Measurements from ENCODE around the gene CELSR2.

Gene CELSR2

DNA sequence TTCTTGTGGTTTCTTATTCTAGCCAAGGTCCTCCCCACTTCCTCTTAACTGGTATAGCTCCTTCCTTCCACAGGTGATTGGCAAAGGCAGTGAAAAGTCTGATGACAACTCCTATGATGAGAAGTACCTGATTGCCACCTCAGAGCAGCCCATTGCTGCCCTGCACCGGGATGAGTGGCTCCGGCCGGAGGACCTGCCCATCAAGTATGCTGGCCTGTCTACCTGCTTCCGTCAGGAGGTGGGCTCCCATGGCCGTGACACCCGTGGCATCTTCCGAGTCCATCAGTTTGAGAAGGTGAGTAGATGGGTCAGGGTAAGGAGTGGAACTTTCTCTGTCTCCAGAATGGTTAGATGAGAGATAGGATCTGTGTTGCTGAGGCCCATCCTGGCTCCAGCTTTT is 14.2 kb upstream of the CELSR2 start:
- DNase-seq = no peak

DNA sequence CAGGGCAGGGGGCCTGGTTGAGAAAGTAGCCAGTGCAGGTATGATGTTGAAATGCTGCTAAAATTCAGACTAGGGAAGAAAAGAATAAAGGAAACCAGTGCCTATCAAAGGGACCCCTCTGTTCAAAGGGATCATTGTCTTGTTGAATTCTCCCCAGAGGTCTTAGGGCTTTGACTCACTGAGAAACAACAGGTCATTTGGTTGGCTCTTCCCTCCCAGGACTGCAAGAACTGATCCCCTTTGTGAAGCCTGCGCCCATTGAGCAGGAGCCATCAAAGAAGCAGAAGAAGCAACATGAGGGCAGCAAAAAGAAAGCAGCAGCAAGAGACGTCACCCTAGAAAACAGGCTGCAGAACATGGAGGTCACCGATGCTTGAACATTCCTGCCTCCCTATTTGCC is 11.8 kb upstream of the CELSR2 start:
- no peak for DNase-seq

DNA sequence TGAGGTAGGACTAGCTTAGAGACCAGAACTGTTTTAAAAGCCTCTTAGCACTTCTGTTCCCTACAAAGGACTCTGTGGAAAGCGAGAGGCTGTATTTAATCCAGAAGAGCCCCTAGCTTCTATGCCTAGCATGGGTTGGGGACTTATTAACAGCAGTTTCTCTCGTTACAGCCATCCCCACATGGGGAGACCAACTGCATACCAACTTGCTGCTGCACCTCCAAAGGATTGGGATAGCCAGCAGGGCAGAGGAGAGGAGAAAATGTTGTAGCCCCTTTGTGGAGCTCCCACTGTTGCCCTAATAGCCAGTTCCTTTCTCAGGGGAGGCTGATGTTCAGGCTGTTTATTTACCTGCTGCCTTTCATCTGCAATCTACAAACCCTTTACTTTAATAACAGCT is 11.0 kb upstream of the CELSR2 start:
- DNase-seq = no peak

DNA sequence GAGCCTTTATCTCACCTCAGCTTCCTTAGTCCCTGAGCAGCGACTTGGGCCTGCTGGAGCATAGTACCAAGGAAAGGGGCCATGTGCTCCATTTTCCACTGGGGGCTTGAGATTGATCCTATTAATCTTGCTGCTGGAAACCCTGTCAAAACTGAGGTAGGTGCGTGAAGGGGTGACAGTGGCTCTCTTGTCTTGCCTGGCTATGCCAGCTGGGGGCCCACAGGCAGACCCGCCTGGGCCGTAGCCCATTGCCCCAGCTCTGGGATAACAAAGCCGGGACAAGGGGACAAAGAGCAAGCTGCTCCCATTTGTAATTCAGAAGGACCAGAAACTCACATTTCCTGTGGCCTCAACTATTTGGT is 10.3 kb upstream of the CELSR2 start:
- no peak for DNase-seq

DNA sequence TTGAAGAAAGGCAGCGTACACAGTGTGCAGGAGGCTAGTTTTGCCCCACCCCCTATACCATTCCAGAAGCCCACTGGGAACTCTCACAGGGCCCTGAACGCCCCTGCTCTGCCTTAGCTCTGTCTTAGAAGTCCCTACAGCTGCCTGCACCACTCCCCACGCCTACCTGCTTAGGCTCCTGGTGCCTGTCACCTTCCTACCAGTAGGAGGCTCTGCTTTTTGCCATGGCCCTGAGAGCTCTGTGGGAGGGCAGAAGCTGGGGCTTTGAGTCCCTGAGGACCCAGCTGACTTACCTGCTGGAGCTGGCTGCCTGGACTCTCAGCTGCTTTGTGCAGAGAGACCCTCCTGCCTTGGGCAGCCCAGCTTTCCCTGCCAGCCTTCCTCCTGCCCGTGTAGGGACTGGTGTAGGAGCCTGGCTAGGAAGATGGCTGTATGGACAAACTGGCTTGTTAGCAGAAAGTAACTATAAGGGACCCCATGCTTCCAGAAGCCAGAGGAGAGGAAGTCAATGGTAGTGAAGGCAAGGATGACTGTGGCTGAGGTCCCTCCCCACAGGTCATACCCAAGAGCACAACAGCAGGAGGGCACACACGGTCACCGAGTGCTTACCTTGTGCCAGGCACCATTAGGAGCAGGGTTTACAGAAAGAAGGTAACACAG is 9.8 kb upstream of the CELSR2 start:
- no peak for DNase-seq

DNA sequence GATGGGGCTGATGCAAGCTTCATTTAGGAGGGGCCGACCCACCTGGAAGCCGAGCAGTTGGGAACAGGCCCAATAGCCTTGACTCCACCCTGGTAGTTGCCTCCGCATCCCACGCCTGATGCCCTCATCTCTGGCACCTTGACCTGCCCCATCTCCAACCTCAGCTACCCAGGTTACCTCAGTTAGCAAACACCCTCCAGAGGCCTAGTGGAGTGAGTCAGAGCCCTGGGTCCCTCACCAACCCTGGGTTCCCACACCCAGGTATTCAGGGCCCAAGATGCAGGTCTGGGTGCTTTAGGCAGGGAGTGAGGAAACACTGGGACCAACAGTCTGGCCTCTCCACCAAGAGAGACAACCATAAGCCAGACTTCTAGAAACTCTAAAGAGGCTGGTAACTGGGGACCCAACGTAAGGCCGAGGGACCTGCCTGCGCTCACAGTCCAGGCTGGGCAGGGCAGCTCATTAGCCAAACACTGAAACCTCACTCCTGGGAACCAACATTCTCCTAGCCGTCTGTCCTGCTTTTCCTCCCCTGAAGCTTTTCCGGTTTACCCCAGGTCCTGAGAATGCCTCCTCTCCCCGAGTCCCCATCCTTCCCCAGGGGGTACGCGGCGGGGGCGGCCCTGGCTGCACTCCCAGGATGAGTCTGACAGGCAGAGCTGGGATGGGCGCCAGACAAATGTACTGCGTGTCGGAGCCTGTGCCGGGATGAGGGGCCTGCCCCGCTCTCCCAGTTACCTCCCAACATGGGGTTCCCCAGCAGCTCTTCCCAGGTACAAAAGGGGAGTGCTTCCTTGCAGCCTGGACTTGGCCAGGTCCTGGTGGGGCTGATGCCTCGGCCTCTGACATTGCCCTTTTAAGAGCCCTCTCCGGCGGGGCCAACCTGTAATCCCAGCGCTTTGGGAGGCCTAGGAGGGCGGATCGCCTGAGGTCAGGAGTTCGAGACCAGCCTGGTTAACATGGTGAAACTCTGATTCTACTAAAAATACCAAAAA is 8.9 kb upstream of the CELSR2 start:
- no peak for DNase-seq

DNA sequence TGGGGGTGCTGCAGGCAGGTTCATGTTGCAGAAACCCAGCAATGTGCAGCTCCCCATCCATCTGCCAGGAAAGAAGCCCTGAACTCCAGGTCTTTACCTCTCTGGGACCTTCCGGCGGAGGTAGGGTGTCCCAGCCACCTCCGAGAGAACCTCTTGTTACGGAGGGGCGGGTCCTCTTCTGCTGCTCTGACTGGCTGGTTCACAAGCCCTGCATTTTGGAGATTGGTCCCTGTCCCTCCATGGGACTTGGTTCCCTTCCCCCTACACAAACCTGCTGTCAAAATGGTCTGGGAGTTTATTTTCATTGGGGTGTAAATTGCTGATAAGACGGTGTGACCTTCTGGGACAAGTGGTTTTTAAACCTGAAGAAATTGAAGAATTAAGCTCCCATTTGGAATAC is 8.0 kb upstream of the CELSR2 start:
- DNase-seq = no peak

DNA sequence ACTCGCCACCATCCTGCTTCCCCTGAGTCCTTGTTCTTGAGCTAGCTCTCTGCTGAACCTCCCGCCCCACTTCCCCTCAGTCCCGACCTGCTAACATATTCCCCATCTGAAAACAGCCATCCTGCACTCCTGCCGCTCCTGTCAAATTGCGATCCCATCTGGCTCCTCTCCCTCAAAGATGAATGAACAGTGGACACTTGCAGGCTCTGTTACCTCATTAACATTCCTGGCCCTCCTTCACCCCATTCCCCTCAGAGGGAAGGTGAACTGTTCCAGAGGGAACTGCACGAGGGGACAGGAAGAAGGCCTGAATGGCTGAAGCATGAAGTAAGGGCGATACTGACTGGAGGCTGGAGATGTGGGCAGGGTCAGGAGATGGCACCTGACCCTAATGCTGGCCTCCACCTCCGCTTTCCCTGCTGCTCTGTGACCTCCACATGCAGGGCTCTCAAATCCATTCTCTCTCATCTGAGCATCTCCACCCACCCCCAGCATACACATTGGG is 7.4 kb upstream of the CELSR2 start:
- no peak for DNase-seq

DNA sequence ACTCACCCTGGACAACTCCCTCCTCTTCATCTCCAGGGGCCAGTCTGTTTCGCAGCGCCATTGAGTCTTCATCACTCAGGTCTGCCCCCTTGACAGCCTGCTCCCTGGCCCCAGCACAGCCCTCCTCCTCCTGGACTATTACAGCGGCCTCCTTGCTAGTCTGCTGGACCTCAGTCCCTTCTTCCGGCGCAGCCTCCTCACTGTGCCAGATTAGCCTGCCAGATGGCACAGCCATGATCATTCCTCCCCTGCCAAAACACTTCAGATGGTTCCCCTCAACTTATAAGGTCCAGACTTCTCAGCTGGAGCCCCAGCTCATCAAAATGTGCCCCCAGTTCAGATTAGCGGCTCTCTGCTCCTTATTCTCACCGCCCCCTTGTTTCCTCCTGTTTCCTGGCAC is 7.0 kb upstream of the CELSR2 start:
- DNase-seq = no peak

DNA sequence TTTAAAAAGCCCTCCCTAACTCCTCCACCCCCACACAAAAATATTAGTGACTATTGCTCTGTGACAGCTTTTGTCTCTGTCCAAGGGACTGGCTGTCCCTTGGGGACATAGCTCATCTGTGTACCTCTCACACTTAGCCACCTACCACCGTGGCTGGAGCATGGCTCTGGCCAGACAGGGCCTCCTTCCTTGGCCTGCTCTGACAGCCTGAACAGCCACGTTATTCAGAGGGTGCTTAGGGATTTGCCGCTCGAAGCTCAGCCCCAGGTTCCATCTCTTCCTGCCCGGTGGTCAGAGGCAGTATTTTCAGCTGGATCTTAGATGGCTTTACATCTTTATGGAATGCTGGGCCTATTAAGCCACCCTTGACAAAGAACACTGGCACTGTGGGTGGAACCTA is 6.1 kb upstream of the CELSR2 start:
- no peak for DNase-seq

DNA sequence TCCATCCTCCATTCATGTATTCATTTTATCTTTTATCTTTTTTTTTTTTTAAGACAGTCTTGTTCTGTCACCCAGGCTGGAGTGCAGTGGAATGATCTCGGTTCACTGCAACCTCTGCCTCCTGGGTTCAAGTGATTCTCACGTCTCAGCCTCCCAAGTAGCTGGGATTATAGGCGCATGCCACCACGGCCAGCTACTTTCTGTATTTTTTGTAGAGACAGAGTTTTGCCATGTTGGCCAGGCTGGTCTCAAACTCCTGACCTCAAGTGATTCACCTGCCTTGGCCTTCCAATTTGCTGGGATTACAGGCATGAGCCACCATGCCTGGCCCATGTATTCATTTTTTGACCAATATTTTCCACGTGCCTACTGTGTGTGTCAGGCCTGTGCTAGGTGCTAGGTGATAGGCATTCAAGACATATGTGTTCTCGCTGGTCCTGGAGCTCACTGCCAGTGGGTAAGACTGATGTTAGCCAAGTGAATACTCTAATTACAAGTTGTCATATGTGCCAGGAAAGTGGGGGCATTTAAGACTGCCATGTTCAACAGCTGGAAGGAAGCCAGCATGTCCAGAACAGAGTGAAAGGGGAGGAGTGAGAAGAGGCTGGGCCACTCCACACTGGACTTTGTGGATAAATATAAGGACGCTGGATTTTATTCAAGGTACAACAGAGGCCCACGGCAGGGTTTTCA is 5.3 kb upstream of the CELSR2 start:
- DNase-seq = no peak

DNA sequence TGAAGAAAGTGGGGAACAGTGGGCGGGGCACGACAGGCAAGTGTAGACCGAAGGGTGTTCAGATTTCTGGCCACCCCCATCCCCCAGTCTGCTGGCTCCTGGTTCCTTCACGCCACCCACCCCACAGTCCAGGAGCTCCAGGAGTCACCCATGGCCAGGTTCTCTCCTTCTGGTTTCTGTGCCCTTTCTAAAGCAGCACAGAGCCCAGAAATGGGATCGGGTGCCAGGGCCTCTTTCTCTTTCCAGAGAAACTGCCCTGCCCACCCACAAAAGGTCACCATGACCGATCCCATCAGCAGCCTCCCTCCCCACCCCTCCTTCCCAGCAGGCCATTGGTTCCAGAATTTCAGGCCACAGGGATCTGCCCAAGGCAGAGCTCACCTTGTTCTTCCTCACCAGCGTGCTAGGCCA is 3.2 kb upstream of the CELSR2 start:
- DNase-seq = no peak

DNA sequence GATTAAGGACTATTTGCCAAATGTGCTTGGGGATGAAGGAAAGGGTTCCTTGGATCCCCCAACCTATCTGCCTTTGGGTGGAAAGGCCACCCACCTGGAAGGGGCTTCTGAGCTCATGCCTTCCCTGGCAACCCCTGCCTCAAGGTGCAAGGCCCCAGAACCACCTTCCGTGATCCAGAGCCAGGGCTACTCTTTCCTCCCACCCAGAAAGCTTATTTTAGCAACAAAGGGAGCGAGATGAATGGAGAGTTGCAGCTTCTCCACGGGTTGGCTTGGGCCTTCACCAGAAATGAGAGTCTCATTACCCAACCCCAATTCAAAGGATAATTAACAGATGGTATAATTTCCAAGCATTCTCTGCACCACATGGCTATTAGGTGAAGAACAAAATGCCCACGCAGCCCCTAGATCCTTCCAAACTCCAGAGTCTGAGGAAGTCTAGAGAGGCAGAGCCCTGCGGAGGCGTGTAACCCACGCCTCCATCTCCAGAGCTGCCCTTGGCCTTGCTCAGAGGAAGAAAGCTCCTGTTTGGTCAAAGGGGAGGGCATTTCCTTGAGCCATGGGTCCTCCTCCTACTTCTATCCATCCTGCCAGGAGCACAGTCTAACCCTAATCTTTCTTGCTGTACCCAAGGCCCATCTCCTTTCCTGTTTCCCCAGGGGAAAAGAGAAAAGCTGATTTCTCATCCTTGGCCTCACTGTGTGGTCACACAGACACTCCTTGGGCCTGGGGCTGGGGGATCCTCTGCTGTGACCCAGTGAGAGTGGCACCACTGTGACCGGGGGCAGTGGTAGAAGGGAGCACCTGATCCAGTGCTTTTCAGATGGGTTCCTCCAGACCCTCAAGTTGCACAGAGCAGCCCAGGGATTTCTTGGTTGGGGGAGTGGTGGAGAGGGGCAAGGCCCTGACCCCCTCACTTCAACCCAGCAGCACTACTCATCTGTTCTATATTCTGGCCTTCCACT is 1.7 kb upstream of the CELSR2 start:
- DNase-seq = no peak

DNA sequence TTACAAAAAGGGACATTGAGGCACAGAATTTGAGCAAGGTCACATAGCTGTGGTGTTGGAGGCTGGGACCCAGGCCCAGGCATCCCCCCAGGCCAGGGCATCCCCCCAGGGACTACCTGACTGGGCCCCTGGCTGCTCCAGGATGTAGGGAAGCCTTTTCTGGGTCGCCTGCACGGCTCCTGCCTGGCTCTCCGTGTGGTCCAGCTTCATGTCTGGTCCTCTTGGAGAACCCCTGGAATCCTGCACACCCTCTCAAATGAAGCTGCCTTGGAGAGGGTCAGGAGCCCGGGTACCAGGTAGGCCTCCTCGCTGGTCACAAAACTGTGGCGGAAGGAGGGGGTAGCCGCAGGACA is 919 bp upstream of the CELSR2 start:
- DNase-seq = no peak

DNA sequence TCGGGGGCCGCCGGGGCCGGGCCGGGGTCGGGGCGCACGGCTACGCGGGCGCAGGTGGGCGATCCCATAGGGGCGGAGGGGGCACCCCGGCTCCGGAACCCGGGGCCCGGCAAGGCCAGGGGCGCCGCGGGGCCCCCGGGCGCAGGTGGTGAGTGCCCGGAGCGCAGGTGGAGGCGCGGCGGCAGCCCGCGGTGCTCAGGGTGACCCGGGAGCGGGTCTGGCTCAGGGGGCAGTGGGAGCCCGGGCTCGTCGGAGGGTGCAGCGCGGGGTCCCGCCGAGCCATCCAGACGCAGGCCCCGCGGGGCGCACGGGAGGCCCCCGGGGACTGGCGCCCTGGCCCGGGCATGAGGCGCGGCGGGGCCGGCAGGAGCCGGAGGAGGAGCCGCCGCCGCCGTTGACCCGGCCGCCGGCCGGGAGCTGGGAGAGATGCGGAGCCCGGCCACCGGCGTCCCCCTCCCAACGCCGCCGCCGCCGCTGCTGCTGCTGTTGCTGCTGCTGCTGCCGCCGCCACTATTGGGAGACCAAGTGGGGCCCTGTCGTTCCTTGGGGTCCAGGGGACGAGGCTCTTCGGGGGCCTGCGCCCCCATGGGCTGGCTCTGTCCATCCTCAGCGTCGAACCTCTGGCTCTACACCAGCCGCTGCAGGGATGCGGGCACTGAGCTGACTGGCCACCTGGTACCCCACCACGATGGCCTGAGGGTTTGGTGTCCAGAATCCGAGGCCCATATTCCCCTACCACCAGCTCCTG is 489 bp downstream of the CELSR2 start:
- no peak for DNase-seq

DNA sequence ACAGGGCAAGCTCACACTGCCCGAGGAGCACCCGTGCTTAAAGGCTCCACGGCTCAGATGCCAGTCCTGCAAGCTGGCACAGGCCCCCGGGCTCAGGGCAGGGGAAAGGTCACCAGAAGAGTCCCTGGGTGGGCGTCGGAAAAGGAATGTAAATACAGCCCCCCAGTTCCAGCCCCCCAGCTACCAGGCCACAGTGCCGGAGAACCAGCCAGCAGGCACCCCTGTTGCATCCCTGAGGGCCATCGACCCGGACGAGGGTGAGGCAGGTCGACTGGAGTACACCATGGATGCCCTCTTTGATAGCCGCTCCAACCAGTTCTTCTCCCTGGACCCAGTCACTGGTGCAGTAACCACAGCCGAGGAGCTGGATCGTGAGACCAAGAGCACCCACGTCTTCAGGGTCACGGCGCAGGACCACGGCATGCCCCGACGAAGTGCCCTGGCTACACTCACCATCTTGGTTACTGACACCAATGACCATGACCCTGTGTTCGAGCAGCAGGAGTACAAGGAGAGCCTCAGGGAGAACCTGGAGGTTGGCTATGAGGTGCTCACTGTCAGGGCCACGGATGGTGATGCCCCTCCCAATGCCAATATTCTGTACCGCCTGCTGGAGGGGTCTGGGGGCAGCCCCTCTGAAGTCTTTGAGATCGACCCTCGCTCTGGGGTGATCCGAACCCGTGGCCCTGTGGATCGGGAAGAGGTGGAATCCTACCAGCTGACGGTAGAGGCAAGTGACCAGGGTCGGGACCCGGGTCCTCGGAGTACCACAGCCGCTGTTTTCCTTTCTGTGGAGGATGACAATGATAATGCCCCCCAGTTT is 1.3 kb downstream of the CELSR2 start:
- DNase-seq = no peak

DNA sequence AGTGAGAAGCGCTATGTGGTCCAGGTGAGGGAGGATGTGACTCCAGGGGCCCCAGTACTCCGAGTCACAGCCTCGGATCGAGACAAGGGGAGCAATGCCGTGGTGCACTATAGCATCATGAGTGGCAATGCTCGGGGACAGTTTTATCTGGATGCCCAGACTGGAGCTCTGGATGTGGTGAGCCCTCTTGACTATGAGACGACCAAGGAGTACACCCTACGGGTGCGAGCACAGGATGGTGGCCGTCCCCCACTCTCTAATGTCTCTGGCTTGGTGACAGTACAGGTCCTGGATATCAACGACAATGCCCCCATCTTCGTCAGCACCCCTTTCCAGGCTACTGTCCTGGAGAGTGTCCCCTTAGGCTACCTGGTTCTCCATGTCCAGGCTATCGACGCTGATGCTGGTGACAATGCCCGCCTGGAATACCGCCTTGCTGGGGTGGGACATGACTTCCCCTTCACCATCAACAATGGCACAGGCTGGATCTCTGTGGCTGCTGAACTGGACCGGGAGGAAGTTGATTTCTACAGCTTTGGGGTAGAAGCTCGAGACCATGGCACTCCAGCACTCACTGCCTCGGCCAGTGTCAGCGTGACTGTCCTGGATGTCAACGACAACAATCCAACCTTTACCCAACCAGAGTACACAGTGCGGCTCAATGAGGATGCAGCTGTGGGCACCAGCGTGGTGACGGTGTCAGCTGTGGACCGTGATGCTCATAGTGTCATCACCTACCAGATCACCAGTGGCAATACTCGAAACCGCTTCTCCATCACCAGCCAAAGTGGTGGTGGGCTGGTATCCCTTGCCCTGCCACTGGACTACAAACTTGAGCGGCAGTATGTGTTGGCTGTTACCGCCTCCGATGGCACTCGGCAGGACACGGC is 2.2 kb downstream of the CELSR2 start:
- DNase-seq = no peak

DNA sequence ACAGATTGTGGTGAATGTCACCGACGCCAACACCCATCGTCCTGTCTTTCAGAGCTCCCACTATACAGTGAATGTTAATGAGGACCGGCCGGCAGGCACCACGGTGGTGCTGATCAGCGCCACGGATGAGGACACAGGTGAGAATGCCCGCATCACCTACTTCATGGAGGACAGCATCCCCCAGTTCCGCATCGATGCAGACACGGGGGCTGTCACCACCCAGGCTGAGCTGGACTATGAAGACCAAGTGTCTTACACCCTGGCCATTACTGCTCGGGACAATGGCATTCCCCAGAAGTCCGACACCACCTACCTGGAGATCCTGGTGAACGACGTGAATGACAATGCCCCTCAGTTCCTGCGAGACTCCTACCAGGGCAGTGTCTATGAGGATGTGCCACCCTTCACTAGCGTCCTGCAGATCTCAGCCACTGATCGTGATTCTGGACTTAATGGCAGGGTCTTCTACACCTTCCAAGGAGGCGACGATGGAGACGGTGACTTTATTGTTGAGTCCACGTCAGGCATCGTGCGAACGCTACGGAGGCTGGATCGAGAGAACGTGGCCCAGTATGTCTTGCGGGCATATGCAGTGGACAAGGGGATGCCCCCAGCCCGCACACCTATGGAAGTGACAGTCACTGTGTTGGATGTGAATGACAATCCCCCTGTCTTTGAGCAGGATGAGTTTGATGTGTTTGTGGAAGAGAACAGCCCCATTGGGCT is 3.0 kb downstream of the CELSR2 start:
- no peak for DNase-seq

Measured in activated CD4-positive, CD25-positive, alpha-beta regulatory T cell (primary cell).